HG02610 (cell line): ENCODE measurements around the gene CNNM1.

ENCODE experiments used
- ATAC-seq: cut with Tn5 transposase; IDR thresholded peaks from one replicate; pipeline ENCODE4 v1.9.1; 2021; ENCODE audit warnings: mild to moderate bottlenecking, moderate library complexity; ENCODE audit not compliant: unreplicated experiment

Gene CNNM1

DNA sequence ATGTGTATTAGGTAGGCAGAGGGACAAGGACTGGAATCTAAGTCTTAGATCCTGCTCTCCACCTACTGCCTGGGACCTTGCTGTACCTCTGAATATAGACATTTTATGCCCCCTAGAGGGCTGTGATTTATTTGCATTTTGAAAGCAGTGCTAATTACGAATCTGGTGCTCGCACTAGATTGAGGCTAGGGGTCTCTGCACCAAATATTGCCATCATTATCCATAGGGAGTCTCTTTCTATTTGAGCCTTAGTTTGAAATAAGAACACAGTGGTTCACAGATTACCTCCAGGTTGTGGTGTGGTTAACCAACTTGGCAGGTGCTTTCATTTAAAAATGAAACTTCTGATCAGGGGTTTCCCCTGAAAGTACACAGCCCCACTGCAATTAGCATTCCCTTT is 41.8 kb downstream of the CNNM1 start:
- ATAC-seq: peak; percentile 93

DNA sequence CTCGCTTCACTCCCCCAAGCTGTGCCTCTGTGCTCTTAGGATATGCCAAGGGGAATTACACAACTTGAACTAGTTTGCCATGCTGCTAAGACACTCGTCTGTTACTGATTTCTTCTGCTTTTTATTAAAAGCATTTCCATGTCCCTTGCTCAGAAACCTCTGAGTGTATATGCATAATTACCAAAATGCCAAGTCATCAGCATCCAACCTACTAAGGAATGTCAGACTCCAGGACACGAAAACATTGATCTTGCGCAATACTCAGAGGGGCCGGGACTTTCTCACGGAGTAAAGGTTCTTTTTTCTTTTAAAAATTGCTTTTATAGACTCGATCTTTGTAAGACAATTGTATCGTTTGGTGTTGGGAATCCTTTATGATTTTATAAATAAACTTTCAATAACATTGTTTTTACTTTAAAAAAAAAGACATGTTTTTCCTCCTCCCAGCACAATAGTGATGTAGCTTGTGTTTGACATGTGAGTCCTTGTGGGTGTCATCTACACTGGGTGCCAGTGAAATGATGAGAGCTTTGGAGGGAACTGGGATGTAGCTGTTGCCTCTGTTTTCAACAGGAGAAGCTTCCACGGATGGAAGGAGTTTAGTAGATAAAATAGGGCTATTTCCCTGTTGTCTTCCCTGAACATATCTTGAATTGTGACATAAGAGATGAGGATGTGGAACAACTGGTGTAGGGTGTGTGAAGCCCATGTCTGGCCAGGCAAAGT is 43.6 kb downstream of the CNNM1 start:
- no peak for ATAC-seq

DNA sequence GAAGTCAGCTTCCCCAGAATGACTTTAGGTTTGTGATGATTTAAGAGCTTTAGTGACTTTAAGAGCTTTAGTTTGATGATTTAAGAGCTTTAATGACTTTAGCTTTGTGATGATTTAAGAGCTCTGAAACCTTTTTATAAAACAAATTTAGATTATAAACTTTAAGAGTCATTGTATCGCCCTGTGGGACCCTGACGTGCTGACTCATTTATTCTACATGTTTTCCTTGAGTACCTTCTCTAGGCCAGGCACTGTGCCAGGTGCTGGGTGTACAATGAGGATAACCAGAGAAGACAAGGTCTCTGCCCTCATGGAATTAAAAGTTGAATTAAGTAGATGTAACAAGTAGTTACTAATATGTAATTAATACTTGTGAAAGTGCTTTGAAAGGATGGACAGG is 45.4 kb downstream of the CNNM1 start:
- ATAC-seq: no peak

DNA sequence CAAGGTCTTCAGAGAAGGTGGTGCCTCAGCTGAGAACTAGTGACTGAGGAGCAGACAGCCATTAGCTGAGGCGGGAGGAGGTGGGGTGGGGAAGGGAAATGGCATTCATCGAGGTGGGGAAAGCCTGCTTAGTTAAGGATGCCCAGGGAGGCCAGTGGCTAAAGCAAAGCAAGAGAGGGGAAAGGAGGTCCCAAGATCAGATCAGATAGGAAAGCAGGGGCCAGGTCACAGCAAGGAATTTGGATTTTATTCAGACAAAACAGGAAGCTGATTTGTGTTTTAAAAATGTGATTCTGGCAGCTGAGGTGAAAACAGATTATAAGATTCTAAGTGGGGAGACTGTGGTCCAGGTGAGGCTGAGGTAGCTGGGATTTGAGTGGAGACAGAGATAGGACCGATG is 45.8 kb downstream of the CNNM1 start:
- no peak for ATAC-seq

- no peak for ATAC-seq
Observed at GRCh38 chr10:99375426-99375825, 46.3 kb downstream of the CNNM1 start.

GRCh38 chr10:99382176-99382575 is 53.0 kb downstream of the CNNM1 start:
- ATAC-seq: no peak

DNA sequence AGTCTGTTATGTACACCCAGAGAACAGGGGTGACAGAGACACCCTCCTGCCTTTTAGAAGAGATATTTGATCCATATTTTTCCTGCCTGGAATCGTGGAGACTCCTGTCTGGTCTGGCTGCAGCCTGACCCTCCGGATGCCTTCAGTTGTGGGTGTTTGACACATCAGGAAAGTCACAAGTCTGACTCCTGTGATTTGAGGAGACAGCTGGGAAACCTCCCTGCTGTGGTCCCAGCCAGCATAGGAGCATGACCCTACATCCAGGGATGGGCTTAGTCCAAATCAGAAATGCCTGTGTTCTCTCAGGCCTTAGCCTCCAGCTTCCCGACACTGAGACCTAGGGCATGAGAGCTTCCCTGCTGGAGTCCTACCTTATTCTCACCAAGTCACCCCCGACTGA is 57.9 kb downstream of the CNNM1 start:
- ATAC-seq: no peak

DNA sequence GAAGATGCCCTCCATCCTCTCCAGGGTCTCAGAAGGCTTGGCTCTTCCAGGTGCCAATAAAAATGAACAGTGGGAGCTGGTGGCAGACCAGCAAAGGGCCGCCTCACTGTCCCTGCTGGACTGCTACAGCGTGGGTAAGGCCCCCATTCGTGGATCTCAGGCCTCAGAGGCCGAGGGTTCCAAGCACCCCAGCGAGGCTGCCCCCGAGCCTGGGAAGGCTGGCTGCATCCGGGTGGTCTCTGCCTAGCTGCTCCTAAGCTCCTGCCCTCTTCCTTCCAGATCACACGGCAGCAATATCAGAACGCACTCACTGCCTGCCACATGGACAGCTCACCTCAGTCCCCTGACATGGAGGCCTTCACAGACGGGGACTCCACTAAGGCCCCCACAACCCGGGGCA is 58.4 kb downstream of the CNNM1 start:
- ATAC-seq: no peak

DNA sequence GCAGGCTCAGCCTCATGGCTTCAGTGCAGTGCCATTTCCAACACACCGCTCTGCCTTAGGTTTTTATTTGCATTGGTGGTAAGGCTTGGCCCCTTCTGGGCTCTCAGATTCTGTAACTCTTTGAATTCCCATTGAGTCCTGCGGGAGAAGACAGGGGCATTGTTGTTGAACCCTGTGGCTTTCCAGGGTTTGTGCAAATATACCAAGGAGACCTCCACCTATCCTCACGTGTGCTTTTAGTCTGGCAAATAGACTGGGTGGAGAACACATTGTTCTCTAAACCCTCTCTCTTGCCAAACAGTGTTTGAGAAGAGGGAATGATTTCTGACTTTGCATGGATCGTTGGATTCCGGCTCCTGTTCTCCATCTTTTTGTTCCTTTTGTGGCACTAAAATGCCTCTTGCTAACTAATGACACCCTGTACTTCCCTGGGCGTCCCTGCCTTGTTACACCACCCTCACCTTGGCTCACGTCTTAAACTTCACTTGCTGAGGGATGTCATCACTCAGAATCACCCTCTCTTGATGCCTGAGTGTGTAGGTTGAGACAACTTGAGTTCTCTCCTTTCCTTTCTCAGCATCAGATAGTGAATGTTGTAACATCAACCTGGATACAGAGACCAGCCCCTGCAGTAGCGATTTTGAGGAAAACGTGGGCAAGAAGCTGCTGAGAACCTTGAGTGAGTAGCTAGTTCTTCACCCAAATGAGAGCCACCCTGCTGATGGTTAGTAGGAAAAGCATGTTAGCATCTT is 60.7 kb downstream of the CNNM1 start:
- ATAC-seq: no peak

DNA sequence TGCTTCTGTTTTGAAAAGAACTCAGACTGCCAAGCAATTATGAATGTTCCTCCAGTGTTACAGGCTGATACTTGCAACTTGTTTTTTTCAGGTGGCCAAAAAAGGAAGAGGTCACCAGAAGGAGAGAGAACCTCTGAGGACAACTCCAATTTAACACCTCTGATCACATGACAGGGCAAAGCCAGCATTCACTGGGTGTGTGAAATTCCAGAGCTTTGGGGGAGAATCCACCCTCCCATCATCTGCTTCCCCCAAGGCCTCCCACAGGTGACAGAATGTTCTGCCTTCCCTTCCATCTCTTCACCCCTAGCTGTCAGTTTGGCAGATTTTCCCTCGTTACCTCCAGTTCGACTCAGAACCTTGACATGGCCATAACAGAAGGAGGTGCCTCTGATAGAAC is 62.2 kb downstream of the CNNM1 start:
- ATAC-seq: no peak

DNA sequence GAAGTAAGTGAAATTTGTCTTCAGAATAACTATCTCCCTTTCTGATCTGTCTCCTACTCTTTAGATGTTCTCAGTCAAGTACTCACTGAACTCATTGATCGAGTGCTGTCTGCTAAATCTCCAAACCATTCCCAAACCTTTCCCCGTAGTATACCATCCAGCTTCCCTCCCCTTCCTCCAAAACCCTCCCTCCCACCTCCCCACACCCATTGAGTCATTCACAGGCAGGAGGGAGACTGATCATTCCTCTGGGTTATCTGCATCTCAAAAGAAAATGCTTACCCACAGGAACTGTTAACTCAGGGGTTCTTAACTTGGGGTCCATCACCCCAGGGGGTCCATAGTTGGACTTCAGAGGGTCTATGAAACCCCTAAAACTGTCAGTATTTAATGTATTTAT is 63.9 kb downstream of the CNNM1 start:
- ATAC-seq: no peak

- ATAC-seq: no peak
Observed at GRCh38 chr10:99393683-99394082, 64.5 kb downstream of the CNNM1 start.

DNA sequence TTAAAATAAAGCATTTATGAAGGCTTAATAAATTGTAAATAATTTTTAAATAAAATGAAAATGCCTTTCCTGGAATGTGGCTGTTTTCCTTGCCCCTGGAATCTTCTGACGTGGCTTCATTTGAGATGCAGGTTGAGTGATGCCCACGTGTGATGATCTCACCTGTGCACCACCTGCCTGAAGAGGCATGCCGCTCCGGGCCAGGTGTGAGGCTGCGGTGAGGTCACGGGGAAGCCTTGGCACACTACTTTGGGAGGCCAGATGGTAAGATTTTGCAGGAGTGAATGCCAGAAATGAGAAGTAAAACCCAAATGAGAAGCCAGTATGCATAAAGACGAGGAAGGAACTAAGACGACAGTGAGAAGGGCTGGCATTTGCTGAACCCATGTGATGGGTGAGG is 65.1 kb downstream of the CNNM1 start:
- no peak for ATAC-seq

DNA sequence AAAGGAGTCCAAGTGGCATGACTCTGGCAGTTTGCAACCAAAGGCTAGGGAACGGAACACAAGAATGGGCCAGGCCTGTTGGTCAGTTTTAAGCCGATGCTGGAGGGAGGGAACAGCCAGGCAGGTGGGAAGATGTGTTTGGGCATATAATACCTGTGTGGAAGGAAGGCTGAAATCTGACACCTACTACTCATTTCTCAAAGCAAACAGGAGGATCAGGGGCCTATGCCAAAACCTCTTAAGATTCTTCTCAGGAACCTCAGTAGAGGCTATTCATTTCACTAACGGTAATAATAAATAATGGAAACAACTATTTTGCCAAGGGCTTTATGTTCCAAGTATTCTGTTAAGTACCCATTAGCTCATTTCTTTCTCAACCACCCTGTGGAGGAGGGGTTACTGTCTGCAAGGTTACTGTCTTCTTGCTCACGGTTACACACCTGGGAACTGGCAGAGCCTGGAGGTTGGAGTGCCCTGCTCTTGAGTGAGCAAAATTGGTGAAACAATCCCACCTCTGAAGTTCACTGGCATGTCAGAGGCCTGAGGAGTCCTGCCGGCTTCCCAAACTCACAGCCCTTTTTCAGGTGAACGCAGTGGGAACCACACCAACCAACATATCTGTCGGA is 65.7 kb downstream of the CNNM1 start:
- no peak for ATAC-seq

DNA sequence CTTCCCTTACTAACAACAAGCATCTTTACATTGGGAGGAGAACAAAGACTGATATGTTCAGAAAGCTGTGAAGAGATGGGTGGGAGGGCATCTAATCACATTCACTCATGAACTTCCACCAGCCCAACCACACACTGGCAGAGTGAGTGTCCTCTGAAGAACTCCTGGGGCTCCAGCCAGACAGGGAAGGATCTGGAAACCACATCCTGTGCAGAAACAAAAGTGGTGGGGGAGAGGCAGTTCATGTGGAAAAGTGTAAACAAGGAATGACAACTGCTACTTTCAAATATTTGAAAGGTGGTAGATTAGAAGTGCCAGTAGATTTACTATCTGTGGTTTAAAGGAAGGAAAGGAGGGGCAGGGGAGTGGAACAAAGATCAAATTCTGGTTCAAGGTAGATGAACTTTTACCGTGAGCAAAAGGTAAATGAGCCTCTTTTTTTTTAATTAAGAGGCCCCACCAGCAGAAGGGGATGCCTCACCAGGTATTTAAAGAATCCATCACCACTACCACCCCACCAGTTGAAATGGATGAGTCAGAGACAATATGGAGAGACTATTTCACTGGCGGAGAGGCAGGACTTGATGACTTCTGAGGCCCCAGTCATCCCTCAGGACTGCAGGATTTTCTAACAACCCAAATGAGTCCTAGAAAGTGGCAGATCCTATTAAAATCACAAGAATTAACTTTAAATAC is 66.7 kb downstream of the CNNM1 start:
- ATAC-seq: no peak

DNA sequence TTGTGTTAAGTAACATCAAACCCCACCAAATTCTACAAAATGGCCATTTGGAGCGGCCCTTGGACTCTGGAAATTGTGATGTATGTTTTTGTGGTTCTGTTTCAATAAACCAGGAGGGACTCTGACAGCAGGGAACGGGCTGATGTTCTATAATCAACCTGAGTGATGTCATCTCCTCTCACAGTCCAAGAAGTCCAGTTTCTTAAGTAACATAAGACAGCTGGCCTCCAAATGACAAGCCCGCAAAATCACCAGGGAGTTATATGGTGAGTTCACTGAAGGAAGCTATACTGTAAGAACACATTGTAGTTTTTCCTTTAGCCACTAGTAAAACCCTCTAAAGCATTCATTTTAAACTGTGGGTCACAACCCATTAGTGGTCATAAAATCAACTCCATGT is 67.3 kb downstream of the CNNM1 start:
- ATAC-seq: no peak

DNA sequence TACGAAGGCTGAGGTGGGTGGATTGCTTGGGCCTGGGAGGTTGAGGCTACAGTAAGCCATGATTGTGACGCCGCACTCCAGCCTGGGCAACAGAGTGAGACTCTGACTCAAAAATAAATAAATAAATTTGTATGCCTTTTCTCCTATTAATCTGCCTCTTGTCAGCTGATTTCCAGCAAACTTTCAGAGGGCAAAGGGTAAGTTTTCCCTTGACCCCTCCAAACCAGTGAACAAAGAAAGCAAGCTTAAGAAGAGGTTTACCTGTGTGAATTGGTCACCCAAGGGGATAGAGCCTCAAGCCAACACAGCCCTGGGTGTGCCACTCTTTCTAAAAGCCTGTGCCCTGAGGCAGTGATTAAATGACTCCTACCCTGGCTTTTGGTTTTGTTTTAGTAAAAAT is 70.5 kb downstream of the CNNM1 start:
- no peak for ATAC-seq

DNA sequence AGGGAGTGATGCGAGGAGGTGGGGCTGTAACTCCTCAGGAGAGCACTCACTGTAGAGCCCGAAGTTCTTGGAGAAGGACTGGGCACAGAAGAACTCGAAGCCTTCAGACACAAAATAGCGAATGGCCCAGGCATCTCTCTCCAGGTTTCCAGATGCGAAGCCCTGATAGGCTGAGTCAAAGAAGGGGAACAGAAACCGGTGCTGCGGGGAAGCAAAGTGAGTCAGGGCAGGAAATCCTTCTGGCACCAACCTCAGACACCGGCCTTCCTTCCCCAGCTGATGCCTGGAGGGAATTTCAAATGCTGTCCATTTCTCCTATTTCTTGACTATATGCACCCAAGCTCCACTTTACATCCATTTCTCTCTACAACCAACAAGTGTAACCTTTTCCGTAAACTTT is 74.5 kb downstream of the CNNM1 start:
- ATAC-seq: peak; percentile 65

- ATAC-seq: no peak
Observed at GRCh38 chr10:99406149-99406548, 77.0 kb downstream of the CNNM1 start.

DNA sequence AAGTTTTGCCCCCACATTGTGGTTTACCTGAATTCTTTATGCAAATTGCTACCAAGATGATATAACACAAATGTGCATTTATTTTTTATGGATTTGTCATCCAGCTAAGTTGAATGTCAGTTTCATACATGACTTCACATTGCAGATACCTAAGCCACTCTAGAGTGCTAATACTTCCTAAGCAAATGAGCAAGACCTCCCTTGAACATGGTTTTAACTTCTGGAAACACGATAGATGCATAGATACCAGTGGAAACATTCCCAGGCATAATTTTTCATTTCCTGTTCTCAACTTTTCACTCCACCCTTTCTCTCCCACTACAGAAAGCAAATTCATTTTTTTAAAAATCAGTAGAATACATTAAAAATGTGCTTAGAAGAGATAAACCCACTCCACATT is 81.0 kb downstream of the CNNM1 start:
- no peak for ATAC-seq

- no peak for ATAC-seq
Observed at GRCh38 chr10:99410876-99411275, 81.7 kb downstream of the CNNM1 start.

DNA sequence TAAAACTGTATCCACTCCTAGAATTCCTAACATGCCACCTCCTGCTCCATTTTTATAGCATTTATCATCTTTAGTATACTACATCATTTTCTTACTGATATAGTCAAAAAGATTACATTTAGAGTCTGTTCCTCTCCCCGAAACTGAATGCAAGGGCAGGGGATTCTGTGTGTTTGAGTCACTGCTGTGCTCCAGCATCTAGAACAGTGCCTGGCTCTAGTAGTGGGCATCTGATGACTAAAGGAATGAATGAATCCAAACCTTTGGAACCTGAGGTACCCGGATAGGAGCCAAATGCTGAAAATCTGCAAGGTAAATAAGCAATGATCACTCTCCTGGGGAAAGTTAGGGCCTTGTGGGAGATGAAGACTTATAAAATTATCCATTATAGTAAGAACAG is 82.4 kb downstream of the CNNM1 start:
- ATAC-seq: no peak
